ENCODE measurements around the gene CLCN3. TPM values are rescaled to one million over a fixed set of nuclear protein-coding genes. Genes with fewer than 3 reads are reported as not detected.

The CLCN3 gene
- total RNA-seq, 1 donor from 2014 or later = 50.4 TPM

Other genes starting within 250 kb of the CLCN3 start
- 6.9 TPM for gene NEK1, start 8.0 kb upstream of the CLCN3 start, total RNA-seq
- 12.4 TPM for gene HPF1, start 137.4 kb downstream of the CLCN3 start, total RNA-seq

Data from esophagus mucosa (tissue), 1 donor.